ENCODE results near the gene TTC7B. TPM values are rescaled to one million over a fixed set of nuclear protein-coding genes. Genes with fewer than 3 reads are reported as not detected.

Gene TTC7B
- total RNA-seq, 1 donor from 2014 or later, result 40.3 TPM

DNA sequence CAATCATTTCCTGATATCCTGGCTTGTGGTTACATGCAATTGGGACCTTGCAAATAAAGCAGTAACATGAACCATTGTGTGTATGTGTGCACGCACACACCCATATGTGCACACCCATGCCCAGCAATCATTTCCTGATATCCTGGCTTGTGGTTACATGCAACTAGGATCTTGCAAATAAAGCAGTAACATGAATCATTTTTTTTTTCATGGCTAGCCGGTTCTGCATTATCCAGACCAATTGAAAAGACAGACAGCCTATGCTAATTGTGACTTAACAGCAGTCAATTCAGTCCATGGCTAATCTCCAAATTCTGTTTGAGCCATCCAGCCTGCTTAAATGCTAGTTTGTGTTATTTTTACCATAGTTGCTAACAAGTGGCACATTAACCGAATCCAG lies 134.3 kb downstream of the TTC7B start:
- H3K4me1 Mint-ChIP-seq (ENCODE audit: low read depth), result peaks cover 15% of the 10 kb centered on the region
- no peaks in the 10 kb centered on the region for H3K27me3 Mint-ChIP-seq (ENCODE audit: low read depth)
- H3K27ac Mint-ChIP-seq (ENCODE audit: unreplicated experiment), result no peak overlapping the region
- no peaks in the 10 kb centered on the region for H3K36me3 Mint-ChIP-seq (ENCODE audit: low read depth)
- peaks cover 5% of the 10 kb centered on the region for H3K9me3 Mint-ChIP-seq (ENCODE audit: low read depth)
- H3K4me3 Mint-ChIP-seq (ENCODE audit: unreplicated experiment), result no peak overlapping the region
- no peak for DNase-seq (ENCODE audit: low spot score)
- TF ChIP-seq, protein P1, sequence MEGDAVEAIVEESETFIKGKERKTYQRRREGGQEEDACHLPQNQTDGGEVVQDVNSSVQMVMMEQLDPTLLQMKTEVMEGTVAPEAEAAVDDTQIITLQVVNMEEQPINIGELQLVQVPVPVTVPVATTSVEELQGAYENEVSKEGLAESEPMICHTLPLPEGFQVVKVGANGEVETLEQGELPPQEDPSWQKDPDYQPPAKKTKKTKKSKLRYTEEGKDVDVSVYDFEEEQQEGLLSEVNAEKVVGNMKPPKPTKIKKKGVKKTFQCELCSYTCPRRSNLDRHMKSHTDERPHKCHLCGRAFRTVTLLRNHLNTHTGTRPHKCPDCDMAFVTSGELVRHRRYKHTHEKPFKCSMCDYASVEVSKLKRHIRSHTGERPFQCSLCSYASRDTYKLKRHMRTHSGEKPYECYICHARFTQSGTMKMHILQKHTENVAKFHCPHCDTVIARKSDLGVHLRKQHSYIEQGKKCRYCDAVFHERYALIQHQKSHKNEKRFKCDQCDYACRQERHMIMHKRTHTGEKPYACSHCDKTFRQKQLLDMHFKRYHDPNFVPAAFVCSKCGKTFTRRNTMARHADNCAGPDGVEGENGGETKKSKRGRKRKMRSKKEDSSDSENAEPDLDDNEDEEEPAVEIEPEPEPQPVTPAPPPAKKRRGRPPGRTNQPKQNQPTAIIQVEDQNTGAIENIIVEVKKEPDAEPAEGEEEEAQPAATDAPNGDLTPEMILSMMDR (IDR thresholded peaks at IDR 0.05), result no peak

DNA sequence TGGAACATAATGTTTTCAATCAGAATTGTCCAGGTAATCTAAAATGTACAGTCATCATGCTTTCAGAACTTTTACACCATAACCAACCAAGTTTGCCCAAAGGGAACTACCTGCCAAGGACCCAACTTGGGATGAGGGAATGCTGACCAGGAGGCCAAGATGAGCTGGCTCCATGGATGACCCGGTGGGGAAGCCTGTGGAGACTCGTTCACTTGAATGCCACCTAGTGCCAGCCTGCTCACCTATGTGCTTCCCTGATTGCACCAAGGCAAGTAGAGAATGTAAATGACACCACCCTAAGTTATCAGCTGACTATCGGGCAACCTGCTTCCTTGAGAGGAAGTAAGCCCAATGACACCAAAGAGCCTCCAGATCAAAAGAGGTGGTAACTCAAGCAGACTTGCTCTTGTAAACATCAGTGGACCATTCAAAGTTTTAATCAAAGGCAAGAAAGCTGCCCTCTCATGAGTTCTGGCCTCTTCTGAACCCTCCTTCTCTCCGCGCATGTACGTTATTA lies 137.3 kb downstream of the TTC7B start:
- TF ChIP-seq, protein P1 (IDR thresholded peaks at IDR 0.05), result no peak
- no peak for DNase-seq (ENCODE audit: low spot score)

DNA sequence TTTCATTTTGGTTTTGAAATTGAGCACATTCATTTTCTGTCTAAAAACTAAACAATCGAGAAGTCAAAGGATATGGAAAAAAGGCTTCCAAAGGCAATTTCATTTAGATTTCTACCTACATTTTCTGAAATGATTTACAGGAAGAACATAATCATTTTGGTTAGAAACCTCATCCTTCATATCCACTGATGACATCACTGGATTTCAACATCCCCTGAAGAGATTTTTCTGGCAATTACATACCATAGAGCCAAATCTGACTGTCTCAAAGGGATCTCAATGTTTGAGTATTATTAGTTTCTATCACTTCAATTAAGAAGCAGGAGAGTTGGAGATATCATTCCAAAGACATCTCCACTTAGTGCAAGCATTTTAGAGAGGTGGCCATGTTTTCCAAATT lies 137.8 kb downstream of the TTC7B start:
- TF ChIP-seq, protein P1 (IDR thresholded peaks at IDR 0.05), result no peak
- no peaks in the 10 kb centered on the region for H3K9me3 Mint-ChIP-seq (ENCODE audit: low read depth)
- peaks cover 36% of the 10 kb centered on the region for H3K4me1 Mint-ChIP-seq (ENCODE audit: low read depth)
- no peaks in the 10 kb centered on the region for H3K27me3 Mint-ChIP-seq (ENCODE audit: low read depth)
- no peak overlapping the region for H3K27ac Mint-ChIP-seq (ENCODE audit: unreplicated experiment)
- H3K36me3 Mint-ChIP-seq (ENCODE audit: low read depth), result peaks cover 4% of the 10 kb centered on the region
- DNase-seq (ENCODE audit: low spot score), result no peak
- H3K4me3 Mint-ChIP-seq (ENCODE audit: unreplicated experiment), result no peak overlapping the region

More for the DNA sequence above, 137.3 kb downstream of the TTC7B start:
- H3K4me1 Mint-ChIP-seq (ENCODE audit: low read depth), result peaks cover 36% of the 10 kb centered on the region
- no peaks in the 10 kb centered on the region for H3K9me3 Mint-ChIP-seq (ENCODE audit: low read depth)
- H3K4me3 Mint-ChIP-seq (ENCODE audit: unreplicated experiment), result no peak overlapping the region
- H3K27me3 Mint-ChIP-seq (ENCODE audit: low read depth), result no peaks in the 10 kb centered on the region
- no peak overlapping the region for H3K27ac Mint-ChIP-seq (ENCODE audit: unreplicated experiment)
- H3K36me3 Mint-ChIP-seq (ENCODE audit: low read depth), result peaks cover 1% of the 10 kb centered on the region

DNA sequence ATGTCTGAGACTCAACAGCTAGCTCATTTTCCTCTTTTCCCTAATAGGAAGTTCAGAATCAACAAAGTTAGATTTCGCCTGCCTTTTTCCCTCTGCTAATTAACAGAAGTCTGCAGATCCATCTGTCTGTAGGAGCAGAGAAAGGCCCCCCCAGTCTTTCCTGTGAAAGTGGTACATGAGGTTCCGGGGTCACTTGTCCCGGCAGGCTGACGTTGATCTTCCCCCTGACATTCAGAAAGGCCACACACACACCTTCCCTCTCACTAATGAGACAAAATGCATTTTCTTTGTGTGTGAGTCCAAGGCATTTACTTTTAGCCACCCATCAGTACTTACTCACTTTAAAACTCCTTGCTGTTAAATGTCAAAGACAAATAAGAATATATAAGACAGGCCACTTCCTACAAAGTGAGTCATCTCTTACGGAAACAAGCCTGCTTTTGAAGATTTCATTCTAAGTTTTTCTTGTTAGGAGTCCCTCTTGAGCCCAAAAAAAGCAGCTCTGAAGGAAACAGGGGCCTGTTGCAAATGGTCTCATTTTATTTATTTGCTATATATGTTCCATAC lies 138.7 kb downstream of the TTC7B start:
- Mint-ChIP-seq H3K36me3 (ENCODE audit: low read depth) (peaks cover 5% of the 10 kb centered on the region), H3K27me3 (ENCODE audit: low read depth) (no peaks in the 10 kb centered on the region), H3K27ac (ENCODE audit: unreplicated experiment) (peak overlapping the region; percentile 52), H3K9me3 (ENCODE audit: low read depth) (no peaks in the 10 kb centered on the region), H3K4me3 (ENCODE audit: unreplicated experiment) (no peak overlapping the region), H3K4me1 (ENCODE audit: low read depth) (peaks cover 36% of the 10 kb centered on the region)
- TF ChIP-seq, protein P1 (IDR thresholded peaks at IDR 0.05), result peak; percentile 43
- no peak for DNase-seq (ENCODE audit: low spot score)

DNA sequence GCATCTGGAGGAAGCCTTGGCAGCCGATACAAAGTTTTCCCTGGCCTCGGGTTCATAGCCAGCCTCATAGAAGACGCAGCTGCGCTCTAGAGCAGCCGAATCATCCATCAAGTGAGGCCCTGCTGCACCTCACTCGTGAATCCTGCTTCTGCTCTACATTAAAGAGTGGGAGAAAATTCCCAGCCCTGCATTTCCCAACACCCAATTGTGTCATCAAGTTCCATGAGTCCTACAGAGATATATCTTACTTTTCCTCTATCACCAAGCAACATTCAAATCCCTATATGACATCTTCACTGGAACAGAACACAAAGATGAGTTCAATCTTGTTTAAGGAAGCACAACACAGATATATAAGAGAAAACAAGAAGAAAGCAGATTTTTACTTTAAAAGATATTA lies 139.3 kb downstream of the TTC7B start:
- Mint-ChIP-seq H3K27ac (ENCODE audit: unreplicated experiment) (no peak overlapping the region), H3K9me3 (ENCODE audit: low read depth) (no peaks in the 10 kb centered on the region), H3K36me3 (ENCODE audit: low read depth) (peaks cover 10% of the 10 kb centered on the region), H3K4me3 (ENCODE audit: unreplicated experiment) (no peak overlapping the region), H3K4me1 (ENCODE audit: low read depth) (peaks cover 36% of the 10 kb centered on the region), H3K27me3 (ENCODE audit: low read depth) (no peaks in the 10 kb centered on the region)
- TF ChIP-seq, protein P1 (IDR thresholded peaks at IDR 0.05), result no peak
- no peak for DNase-seq (ENCODE audit: low spot score)
